Stimulated activated CD4-positive, alpha-beta T cell treated with anti-CD3 and anti-CD28 coated beads, Interleukin-4, amount 100 ng/mL, for 24 hours (primary cell): ENCODE measurements around the gene TBX2.

Source experiments
- DNase-seq: peaks from one replicate; pipeline ENCODE4 v3.0.0-alpha.2; 2020

The TBX2 gene

DNA sequence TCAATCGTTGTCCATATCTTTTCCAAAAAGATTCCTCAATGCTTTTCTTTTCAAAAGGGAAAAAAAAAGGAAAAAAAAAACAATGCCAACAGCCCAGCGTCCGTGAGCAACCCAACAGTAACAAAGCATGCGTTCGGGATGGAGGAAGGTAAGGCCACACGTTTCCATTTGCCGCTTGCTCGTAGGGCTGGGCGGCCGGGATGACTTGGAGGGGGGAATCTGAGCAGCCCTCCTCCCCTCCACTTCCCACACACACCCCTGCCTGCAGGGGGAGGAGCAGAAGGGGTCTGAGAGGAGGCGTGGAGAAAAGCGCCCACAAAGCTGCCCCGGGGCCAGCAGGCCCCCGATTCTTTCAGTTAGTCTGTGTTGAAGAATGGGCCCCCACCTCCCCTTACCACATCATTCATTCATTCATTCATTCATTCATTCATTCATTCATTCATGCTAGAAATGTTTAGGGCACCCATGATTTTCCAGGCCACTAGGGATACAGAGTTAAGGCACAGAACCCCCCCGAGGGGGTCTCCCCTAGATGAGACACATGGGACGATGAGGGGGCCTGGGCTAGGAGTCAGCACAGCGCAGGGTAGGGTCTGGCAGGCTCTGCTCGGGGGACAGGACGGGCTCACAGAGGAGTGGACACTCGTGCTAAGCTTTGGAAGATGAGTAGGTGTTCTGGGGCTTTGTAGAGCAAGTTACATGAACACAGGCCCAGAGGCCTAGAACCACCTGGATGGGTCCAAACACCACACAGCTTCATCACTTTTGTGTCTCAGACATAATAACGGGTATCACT is 10.9 kb upstream of the TBX2 start:
- no peak for DNase-seq

DNA sequence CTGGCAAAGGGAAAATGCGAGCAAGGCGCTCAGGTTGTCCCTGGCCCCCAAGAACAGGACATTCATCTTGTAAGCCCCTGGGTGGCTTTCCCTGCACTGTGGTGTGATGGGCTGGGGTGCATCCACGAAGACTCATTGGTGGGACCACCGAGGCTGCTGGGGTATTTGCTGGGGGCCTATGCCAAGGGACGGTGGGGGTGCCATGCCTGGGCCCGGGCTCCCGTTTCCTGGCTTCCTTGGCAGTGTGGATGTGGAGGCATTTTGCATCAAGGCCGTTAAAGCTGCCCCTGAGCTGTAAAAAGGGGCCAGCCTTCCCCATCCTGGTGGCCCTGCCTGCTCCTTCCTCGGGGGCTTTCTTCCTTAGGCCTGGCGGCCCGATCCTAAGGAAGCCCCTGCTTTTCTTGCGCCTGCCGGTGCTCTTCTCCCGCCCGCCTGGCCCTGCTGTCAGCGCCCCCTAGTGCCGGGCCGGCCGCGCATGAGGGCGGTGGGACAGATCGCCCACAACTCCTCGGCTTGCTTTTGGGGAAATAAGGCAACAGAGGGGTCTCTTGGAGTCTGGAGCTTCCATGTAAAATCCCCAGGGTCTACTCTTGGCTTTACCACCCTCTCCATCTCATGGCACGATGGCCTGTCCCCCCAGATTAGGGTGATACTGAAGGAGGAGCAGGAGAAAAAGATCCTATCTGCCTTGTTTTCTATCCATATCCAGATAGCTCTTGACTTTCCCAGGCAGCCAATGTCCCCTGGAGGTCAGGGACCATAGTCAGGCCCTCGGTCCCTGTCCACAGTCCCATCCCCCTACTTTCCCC is 9.8 kb upstream of the TBX2 start:
- peak; percentile 41 for DNase-seq

DNA sequence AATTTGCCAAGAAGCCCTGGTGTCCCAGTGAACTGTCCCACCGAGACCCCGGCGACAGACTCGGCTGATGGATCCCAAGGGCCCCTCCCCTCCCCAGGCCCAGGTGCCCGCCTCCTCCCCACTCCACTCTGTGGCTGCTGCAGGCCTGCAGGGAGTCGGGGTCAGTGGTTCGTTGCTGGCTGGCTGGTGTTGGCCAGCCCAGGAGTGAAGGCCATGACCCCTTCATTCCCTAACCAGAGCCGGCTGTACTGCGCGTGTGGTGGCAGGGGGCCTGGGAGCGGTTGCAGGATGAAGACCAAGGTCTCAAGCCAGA is 9.2 kb upstream of the TBX2 start:
- no peak for DNase-seq

DNA sequence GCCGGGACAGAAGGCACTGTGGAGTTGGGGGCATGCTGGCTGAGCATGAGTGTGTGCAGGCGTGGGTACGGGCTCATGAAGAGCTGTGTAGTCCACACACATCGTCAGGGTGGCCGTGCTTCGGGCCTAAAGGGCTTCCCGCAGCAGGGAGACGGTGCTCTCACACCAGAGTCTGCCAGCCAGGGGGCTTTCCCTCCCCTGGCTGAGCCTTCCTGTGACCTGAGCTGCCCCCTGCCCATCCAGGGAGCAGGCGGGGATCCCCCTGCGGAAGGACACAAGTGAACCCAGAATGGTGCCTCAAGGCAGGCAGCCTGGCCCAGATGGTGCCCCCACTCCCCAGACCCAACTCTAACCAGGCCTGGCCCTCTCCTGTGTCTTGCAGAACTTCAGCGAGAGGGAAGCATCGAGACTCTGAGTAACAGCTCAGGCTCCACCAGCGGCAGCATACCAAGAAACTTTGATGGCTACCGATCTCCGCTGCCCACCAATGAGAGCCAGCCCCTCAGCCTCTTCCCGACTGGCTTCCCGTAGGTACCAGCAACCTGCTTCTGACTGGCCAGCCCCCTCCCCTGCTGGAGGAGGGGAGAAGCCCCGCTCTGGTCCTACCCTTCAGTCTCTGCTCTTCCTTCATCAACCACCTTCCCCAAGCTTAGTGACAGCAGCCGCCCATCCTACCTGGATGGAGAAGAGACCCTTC is 7.9 kb upstream of the TBX2 start:
- no peak for DNase-seq

DNA sequence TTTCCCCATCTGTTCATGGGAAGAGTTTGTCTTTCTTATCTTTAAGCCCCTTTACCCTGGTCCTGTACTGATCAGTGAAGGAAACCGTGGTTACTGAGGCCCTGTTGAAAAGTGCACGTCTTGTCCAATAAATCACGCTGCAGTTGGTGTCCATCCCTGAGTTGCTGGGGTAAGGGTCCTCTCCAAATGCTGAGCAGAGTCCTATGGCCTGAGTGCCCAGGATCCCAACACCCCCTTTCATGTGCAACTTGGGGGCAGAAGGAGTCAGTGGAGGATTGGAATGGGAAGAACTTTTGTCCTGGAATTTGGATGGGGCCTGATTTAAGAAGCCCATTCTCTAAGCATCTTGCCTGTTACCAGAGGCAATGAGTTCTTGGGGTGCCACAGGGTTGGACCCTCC is 7.0 kb upstream of the TBX2 start:
- DNase-seq: no peak

DNA sequence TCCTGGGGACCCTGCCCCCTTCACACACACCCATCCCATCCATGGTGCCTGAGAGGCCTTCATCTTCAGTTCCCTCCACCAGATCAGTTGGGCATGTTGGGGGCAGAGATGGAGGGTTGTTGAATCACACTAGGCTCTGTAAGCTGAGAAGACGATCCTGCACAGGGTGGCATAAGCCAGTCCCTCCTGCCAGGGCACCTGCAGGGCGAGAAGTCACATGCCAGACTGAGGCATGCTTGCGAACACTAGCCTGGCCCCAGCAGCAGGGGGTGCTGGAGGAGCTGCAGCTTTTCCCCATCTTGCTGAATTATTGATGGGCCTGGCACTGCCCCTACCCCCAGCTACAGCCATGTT is 6.1 kb upstream of the TBX2 start:
- DNase-seq: no peak

DNA sequence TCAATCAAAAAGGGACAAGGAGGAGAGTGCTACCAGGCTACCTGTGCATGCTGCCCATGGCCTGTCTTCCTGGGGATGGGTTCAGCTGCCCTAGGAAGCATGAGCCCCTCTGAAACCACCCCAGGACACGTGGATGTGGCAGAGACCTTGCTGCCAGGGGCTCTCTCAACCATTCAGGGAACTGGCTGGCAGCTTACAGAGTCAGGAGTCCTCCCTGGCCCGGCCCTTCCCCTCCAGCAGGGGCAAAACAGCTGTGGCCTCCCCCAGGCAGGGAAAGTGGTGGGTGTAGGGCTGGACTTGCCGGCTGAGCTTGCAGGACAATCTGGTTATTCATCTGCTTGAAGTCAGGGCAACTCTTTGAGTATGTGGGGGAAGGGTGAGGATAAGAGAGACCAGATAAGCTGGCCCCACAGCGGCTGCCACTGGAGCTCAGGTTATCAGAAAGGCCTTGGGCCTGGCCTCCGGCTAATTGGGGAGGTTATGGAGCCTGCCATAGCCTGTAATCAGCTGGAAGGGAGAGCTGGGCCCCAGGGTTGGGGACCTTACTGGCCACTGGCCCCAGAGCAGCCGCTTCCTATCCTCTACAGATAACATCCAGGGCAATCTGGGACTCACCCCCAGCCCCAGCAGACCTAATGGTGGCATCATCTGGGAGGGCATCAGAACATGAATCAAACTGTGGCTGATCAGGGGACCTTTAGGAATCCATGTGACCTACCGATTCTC is 5.6 kb upstream of the TBX2 start:
- DNase-seq: no peak

DNA sequence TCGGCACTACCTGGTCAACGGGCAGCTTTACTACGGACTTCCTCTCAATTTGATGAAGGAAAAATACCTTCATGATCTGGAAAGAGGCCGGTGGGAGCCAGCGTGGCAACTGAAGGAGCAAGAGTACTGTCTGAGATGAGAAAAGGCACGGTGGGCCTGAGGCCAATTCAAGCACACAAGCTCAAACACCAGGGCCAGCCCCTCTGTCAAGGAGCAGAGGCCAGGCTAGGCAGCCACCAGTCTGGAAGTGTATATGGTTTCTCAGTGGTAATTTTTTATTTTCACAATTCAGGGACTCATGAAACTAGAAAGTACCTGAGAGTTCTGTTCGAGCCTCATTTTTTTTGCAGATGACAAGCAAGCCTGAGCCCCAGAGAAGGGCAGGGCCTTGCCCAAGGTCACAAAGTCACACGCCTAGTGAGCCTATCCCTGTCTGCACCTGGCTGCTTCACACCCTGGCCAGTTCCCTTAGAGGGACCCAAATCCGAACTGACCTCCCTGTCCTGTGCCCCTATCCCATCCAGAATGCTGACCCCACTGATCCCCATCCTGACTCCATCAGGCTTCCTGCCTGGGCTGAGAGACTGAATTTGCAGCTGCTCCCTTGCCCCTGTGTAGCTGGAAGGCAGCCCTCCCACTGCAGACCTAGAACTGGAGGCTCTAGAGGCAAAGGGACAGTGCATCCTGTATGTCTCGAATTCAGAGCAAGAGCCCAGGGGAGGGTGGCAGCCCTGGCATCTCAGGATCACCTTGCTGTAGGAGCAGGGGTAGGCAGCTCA is 4.8 kb upstream of the TBX2 start:
- no peak for DNase-seq

DNA sequence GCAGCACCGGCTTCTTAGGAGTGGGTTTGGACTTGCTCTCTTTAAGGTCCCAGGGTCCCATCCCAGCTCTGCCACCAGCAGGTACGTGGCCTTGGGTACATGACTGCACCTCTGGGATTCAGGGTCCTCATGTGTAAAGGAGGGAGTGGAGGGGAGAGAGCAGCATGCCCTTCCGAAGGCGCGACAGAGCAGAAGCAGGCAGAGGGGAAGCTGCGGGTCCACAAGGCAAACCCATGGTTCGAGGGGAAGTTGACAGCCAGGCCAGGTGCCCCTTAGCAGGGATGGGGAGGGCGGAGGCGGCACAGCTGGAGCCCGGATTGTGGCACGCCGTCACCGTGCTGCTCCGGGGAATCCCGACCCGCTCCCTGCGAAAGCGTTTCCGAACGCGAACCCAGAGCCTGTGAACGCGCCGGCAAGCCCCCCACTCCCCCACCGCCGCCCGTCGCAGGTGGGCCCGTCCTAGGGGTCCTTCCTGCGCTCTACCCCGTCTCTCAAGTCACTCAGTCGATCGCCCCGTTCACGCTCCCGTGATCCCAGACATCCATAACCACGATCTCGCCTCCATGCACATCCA is 4.1 kb upstream of the TBX2 start:
- DNase-seq: no peak

DNA sequence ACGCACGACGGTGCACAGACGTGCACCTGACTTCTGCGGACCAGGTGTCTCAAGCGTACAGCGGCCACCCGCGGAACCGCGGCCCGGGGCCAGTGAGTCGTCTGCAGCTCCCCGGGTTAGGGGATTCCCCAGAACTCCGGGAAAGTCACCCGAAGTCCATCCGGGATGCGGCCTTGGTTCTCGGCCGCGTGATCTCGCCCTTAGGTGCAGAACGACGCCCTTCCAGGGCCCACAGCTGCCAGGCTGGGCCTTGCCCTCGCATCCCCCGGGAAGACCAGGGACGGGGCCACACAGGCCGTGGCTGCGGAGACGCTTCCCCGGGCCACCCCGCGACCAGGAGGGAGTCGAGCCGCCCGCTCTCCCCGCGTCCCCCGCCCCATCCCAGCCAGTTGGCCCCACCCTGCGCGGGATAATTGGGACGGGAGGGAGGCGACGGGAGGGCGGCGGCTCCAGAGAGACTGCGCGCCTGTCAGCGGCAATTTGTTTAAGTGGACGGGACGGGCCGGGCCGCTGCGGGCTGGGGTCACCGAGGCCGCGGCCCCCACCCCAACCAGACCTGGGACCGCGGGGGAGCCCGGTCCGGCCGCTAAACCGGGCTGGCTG is 3.6 kb upstream of the TBX2 start:
- DNase-seq: no peak

DNA sequence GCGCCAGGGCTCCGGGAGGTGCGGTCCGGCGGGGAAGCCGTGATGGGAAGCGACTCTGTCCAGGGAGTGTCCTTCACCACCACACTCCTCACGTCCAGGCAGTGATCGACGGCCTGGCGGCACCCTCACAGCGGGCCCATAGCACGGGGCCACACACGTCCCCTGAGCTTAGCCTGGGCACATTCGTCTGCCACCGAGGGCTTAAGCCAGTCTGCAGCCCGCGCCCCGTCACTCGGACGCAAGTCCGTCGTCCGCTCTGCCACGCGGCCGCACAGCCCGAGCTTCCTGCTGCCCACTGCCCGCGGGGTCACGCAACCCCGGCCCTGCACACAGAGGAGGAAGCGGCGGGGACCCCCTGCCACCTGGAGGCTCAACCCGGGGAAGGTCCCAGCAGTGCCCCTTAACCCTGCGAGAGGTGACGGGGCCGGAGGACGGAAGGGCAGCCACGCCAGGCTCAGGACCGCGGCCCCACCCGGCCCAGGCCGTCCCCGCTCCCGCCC is 3.0 kb upstream of the TBX2 start:
- no peak for DNase-seq

DNA sequence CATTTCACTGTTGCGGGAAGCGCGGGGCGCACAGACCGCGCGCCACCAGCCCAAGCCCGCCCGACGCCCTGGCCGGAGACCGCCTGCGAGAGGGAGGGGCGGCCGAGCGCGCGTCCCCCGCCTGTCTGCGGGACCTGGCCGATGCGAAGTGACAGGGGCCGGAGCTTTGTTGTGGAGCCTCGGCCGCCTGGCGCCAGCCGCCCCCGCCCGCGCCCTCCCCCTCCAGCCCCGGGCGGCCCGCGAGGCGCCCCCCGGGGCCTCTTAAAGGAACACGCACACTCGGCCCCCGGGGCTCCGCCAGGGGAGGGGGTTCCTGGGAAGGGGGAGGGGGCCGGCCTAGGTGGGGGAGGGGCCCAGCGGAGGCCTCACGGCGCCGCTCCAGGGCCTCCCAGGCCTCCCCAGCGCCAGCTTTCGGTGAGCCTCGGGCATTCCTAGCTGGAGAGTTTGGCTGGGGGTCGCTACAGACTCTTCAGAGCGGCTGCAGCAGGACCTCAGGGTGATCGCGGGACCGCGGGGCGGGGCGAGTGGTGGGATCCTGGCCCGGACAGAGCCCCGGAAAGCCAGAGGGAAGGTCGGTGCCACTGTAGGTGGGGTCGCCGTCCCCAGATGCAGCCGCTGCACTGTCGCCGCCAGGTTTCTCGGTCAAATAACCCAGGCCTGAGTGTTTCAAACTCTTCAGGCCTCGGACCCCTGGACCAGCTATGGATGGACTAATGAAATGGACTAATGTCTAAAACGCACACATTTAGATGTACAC is 2.4 kb upstream of the TBX2 start:
- DNase-seq: no peak

DNA sequence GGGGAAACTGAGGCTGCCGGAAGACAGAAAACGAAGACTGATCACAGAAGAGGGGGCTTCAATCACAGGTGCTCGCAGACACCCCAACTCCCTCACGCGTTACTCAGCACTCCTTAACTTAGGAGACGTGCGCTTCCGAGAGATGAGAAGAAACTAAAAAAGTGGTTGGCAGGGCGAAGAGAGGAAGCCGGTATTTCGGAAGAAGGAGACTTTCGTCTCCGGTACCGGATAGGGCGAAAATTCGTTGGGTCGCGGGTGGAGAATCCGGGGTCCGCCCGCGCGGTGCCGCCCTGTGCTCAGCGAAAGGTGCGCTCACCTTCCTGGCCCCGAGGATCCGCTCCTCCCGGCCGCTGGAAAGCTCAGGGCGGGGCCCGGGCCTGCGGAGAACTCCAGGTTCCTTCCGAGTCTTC is 917 bp upstream of the TBX2 start:
- DNase-seq: no peak

DNA sequence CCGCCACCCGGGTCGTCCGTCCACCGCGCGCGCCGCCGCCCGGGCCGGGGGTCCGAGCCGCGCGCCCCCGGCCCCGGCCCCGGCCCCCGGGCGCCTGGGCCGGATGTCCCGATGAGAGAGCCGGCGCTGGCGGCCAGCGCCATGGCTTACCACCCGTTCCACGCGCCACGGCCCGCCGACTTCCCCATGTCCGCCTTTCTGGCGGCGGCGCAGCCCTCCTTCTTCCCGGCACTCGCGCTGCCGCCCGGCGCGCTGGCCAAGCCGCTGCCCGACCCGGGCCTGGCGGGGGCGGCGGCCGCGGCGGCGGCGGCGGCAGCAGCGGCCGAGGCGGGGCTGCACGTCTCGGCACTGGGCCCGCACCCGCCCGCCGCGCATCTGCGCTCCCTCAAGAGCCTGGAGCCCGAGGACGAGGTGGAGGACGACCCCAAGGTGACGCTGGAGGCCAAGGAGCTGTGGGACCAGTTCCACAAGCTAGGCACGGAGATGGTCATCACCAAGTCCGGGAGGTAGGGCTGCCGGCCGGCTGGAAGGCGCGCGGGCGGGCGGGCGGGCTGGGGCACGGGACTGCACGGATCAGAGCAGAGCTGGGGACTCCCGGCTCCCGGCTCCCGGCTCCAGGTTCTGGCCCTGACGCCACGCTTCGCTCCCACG is 548 bp downstream of the TBX2 start:
- no peak for DNase-seq

DNA sequence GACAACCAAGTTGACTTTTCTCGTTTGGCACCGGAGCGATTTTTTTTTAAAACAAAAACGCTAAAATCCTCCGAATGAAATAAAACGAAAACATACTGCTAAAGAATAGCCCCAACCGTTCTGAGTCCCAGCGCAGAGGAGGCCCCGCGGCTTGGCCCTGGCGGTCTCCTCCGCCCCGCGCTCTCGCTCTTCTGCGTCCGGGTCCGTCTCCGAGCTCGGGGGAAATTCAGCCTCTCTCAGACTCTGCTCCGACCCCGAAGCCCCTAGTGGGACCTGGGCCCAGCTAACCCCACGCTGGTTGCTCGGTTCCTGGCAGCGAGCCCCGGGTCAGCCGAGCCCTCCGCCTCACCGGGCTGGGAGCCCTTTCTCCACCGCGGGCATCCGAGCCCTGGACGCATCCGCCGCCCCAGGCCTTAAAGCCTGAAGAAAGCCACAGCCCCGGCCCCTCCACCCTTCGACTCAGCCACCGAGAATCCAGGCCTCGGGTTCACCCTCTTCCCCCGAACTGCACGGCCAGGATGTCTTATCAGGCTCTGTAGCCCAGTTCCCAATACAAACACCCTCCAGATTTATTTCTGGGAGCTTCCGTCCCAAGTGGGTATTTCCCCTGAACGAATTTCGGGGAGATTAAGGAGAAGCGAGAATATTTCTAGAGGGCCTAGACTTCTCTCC is 1.2 kb downstream of the TBX2 start:
- DNase-seq: no peak

DNA sequence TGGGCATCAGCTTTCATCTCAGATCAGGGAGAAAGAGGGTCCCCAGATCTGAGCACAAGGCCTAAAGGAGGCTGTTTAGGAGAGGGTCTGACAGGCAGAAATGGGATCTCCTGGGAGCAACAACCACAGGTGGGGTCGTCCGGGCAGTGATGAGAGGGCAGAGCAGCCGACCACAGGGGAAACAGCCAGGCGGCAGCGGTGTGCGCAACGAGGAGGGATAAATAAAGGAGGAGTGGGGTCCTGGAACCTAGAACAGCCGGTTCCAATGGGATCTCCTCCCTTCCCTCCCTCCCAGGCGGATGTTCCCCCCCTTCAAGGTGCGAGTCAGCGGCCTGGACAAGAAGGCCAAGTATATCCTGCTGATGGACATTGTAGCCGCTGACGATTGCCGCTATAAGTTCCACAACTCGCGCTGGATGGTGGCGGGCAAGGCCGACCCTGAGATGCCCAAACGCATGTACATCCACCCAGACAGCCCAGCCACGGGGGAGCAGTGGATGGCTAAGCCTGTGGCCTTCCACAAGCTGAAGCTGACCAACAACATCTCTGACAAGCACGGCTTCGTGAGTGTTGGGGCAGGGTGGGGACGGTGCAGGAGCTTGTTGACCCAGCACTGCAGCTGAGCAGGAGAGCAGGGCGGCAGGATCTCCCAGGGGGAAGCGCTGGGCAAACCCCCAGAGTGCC is 1.9 kb downstream of the TBX2 start:
- no peak for DNase-seq

DNA sequence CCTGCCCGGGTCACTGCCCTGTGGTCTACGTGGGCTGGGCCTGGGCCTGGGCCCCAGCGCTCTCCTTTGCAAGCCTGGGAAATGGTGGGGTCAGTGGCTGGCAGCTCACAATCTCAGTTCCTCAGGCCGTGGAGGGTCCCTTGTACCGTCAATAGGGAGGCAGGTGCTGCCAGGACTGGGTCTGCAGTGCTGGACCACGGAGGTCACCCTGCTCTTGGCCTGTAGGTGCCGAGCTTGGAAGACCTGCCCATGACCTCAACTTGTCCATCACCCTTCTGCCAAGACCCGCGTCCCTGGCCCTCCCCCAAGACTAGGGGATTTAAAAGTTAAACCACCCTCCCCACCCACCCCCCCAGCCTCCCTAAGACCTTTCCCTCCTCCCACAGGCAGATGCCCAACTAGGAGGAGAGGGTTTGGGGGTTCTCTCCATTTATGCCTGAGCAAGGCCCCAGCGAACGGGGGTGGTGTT is 2.5 kb downstream of the TBX2 start:
- DNase-seq: no peak

DNA sequence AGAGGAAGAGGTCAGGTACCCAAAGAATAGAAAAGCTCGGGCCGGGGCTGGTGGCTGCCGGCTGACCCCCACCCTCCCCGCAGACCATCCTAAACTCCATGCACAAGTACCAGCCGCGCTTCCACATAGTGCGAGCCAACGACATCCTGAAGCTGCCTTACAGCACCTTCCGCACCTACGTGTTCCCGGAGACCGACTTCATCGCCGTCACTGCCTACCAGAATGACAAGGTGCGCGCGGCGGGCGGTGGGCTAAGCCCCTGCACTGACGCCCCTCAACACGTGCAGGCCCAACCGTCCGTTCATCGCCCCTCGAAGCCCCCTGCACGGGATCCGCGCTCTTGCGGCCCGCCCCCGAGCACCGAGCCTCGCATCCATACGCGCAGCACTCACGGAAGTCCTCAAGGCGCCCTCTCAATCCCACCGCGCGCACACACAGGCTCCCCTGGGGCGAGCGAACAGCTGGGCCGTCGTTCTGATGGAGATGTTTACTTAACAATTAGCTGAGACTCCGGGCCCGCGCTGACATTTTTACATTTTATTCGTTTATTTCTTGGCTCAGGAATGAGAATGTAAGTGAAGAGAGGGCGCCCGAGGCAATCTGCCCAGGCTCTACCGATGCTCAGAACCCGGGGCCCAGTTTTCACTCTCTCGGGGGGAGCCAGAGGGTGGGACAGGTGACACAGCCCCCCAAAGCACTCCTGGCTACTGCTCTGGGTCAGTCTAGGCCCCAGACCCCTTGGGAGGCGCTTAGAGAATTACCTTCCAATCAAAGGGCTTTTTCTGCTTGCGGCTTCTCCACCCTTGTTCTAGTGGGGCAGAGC is 3.5 kb downstream of the TBX2 start:
- no peak for DNase-seq
